GM23338 (cell line): ENCODE data around the gene PEPD. TPM values are rescaled to one million over a fixed set of nuclear protein-coding genes. Genes with fewer than 3 reads are reported as not detected.

Experiments used
- ATAC-seq: fragments of 200-7000 bp; cut with Tn5 transposase; 3 replicates; pipeline ENCODE4 v1.9.1; 2020
- DNase-seq: peaks from one replicate; pipeline ENCODE4 v3.0.0-alpha.2; 2015; ENCODE audit warnings: low spot score
- H2AFZ ChIP-seq: fragments of 200-600 bp; sonication (generic); 2 replicates; pipeline ENCODE4 v1.8.0; 2016; ENCODE audit warnings: antibody characterized with exemption, mild to moderate bottlenecking, moderate library complexity
- H3F3A ChIP-seq: fragments of 200-600 bp; sonication (generic); replicated peaks from 2 replicates; pipeline ENCODE4 v1.8.0; 2017; ENCODE audit warnings: antibody characterized with exemption, mixed run types, low read depth
- H3K27ac ChIP-seq: fragments of 200-600 bp; sonication (generic); 2 replicates; pipeline ENCODE4 v1.6.1; 2016; ENCODE audit warnings: low read depth
- H3K27me3 ChIP-seq: fragments of 200-600 bp; sonication (generic); 2 replicates; pipeline ENCODE4 v1.8.0; 2016; ENCODE audit warnings: mild to moderate bottlenecking, mixed run types, moderate library complexity; ENCODE audit not compliant: insufficient read depth
- H3K36me3 ChIP-seq: fragments of 200-600 bp; sonication (generic); 2 replicates; pipeline ENCODE4 v1.8.0; 2016; ENCODE audit warnings: mild to moderate bottlenecking; ENCODE audit not compliant: insufficient read depth
- H3K4me1 ChIP-seq: fragments of 200-600 bp; sonication (generic); 2 replicates; pipeline ENCODE4 v1.8.0; 2016; ENCODE audit warnings: mild to moderate bottlenecking, moderate library complexity; ENCODE audit not compliant: insufficient read depth
- H3K4me2 ChIP-seq: fragments of 200-600 bp; sonication (generic); 2 replicates; pipeline ENCODE4 v1.7.1; 2017; ENCODE audit warnings: mixed run types
- H3K4me3 ChIP-seq: fragments of 200-600 bp; sonication (generic); 2 replicates; pipeline ENCODE4 v1.6.1; 2016; ENCODE audit warnings: mixed run types
- H3K79me2 ChIP-seq: fragments of 200-600 bp; sonication (generic); replicated peaks from 2 replicates; pipeline ENCODE4 v1.8.0; 2017; ENCODE audit warnings: mild to moderate bottlenecking; ENCODE audit not compliant: insufficient read depth
- H3K9me2 ChIP-seq: fragments of 200-600 bp; sonication (generic); 2 replicates; pipeline ENCODE4 v1.8.0; 2017; ENCODE audit not compliant: insufficient read depth
- H4K20me1 ChIP-seq: fragments of 200-600 bp; sonication (generic); replicated peaks from 2 replicates; pipeline ENCODE4 v1.8.0; 2017; ENCODE audit warnings: mild to moderate bottlenecking; ENCODE audit not compliant: insufficient read depth
- H3K27ac Mint-ChIP-seq: 2 replicates; pipeline ENCODE4 v1.8.0; 2020; ENCODE audit warnings: inconsistent platforms, mild to moderate bottlenecking, moderate library complexity, mixed read lengths
- H3K27me3 Mint-ChIP-seq: 3 replicates; pipeline ENCODE4 v1.8.0; 2022; ENCODE audit warnings: low read depth, mild to moderate bottlenecking, moderate library complexity, mixed read lengths, inconsistent platforms; ENCODE audit not compliant: insufficient read depth, poor library complexity
- H3K36me3 Mint-ChIP-seq: 3 replicates; pipeline ENCODE4 v1.8.0; 2021; ENCODE audit warnings: low read depth, mild to moderate bottlenecking, inconsistent platforms, moderate library complexity, mixed read lengths
- H3K4me1 Mint-ChIP-seq: 3 replicates; pipeline ENCODE4 v1.8.0; 2020; ENCODE audit warnings: mild to moderate bottlenecking, inconsistent platforms, mixed read lengths
- H3K4me3 Mint-ChIP-seq: 3 replicates; pipeline ENCODE4 v1.8.0; 2021; ENCODE audit warnings: moderate library complexity, mild to moderate bottlenecking, inconsistent platforms, mixed read lengths
- H3K9me3 Mint-ChIP-seq: 3 replicates; pipeline ENCODE4 v1.8.0; 2020; ENCODE audit warnings: moderate library complexity, mild to moderate bottlenecking, inconsistent platforms, mixed read lengths
- CREB1 ChIP-seq: fragments of 250-450 bp; sonication (Bioruptor Pico); IDR thresholded peaks from 2 replicates; pipeline ENCODE4 v1.5.0; 2020; ENCODE audit warnings: low read depth, mild to moderate bottlenecking, moderate library complexity
- ETS1 ChIP-seq: IDR thresholded peaks from 2 replicates; pipeline ENCODE4 v1.6.1; 2016; ENCODE audit warnings: antibody characterized with exemption
- EZH2 ChIP-seq: fragments of 200-600 bp; sonication (generic); IDR thresholded peaks from one replicate; pipeline ENCODE4 v1.8.0; 2017; ENCODE audit warnings: antibody characterized with exemption, mild to moderate bottlenecking, low read depth; ENCODE audit not compliant: unreplicated experiment
- EZH2phosphoT487 ChIP-seq: fragments of 200-600 bp; sonication (generic); IDR thresholded peaks from one replicate; pipeline ENCODE4 v1.8.1; 2018; ENCODE audit warnings: antibody characterized with exemption; ENCODE audit not compliant: unreplicated experiment
- JUNB ChIP-seq: IDR thresholded peaks from one replicate; pipeline ENCODE4 v1.6.1; 2016; ENCODE audit warnings: antibody characterized with exemption; ENCODE audit not compliant: unreplicated experiment
- NANOG ChIP-seq: IDR thresholded peaks from 2 replicates; pipeline ENCODE4 v1.6.1; 2016; ENCODE audit warnings: antibody characterized with exemption, borderline replicate concordance
- POLR2AphosphoS5 ChIP-seq: IDR thresholded peaks from 2 replicates; pipeline ENCODE4 v1.6.1; 2016; ENCODE audit warnings: antibody characterized with exemption, low read depth
- REST ChIP-seq: IDR thresholded peaks from one replicate; pipeline ENCODE4 v1.6.1; 2018; ENCODE audit warnings: antibody characterized with exemption; ENCODE audit not compliant: unreplicated experiment
- STAT1 ChIP-seq: IDR thresholded peaks from one replicate; pipeline ENCODE4 v1.6.1; 2016; ENCODE audit warnings: antibody characterized with exemption; ENCODE audit not compliant: unreplicated experiment
- ZNF114 ChIP-seq: fragments of 250-450 bp; sonication (Bioruptor Pico); IDR thresholded peaks from 2 replicates; pipeline ENCODE4 v1.5.0; 2020; ENCODE audit warnings: mild to moderate bottlenecking, moderate library complexity
- ZNF331 ChIP-seq: fragments of 250-450 bp; sonication (Bioruptor Pico); IDR thresholded peaks from 2 replicates; pipeline ENCODE4 v1.5.0; 2020; ENCODE audit warnings: low read depth, mild to moderate bottlenecking, moderate library complexity
- polyA plus RNA-seq: library from polyadenylated mRNA; unstranded; fragments of >200 nt; fragmentation: Nextera tagmentation; extraction: Ambion mirVana; gene quantifications from 2 replicates; pipeline ENCODE4 v1.2.1, GENCODE V29; 2016
- total RNA-seq: library from RNA; depleted of rRNA; stranded (reverse); fragments of >200 nt; shearing (Covaris generic); gene quantifications from 2 replicates; pipeline ENCODE4 v1.2.3, GENCODE V29; 2014
- TF ChIP-seq, protein P1 (sequence below), 2 experiments: fragments of 200-600 bp in 1 of 2; sonication (generic) in 1 of 2; conservative IDR thresholded peaks; 2 replicates each; pipeline versions ENCODE4 v1.5.1 to v1.6.1; 2016 to 2017; ENCODE audit warnings: antibody characterized with exemption in 2 of 2, low read depth in 2 of 2, mild to moderate bottlenecking in 2 of 2, moderate library complexity in 1 of 2

PEPD gene
- total and polyA plus RNA-seq, 2 experiments from 2014 or later: 81.7 to 89.2 TPM

DNA sequence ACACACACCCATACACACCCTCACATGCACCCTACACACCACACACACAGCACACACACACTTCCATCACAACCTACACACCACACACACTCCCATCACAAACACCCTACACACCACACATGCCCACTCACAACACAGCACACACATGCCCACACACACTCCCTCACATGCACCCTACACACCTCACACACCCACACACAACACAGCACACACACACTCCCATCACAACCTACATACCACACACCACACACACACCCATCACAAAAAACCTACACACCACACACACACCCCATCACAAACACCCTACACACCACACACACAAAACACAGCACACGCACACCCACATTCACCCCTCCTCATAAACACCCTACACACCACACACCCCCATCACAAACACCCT, 15.1 kb downstream of the PEPD start (continued):
- TF ChIP-seq EZH2phosphoT487 (no peak), ZNF114 (CRISPR knock-in tag) (no peak), POLR2AphosphoS5 (no peak)
- TF ChIP-seq, protein P1, sequence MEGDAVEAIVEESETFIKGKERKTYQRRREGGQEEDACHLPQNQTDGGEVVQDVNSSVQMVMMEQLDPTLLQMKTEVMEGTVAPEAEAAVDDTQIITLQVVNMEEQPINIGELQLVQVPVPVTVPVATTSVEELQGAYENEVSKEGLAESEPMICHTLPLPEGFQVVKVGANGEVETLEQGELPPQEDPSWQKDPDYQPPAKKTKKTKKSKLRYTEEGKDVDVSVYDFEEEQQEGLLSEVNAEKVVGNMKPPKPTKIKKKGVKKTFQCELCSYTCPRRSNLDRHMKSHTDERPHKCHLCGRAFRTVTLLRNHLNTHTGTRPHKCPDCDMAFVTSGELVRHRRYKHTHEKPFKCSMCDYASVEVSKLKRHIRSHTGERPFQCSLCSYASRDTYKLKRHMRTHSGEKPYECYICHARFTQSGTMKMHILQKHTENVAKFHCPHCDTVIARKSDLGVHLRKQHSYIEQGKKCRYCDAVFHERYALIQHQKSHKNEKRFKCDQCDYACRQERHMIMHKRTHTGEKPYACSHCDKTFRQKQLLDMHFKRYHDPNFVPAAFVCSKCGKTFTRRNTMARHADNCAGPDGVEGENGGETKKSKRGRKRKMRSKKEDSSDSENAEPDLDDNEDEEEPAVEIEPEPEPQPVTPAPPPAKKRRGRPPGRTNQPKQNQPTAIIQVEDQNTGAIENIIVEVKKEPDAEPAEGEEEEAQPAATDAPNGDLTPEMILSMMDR (conservative IDR thresholded peaks at IDR 0.05; ENCODE audit: low read depth in 2 of 2): no peak

DNA sequence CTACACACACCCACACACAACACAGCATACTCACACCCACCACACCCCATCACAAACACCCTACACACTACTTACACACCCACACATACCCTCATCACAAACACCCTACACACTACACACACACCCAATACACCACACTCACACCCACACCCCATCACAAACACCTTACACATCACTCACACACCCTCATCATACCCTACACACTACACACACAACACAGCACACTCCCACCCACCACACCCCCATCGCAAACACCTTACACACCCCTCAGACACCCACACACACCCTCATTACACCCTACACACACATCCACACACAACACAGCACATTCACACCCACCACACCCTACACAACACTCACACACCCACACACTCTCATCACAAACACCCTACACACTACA, 15.8 kb downstream of the PEPD start:
- H3K9me2 ChIP-seq: no peaks in the 10 kb centered on the region
- ATAC-seq (no peak), DNase-seq (no peak)
- H3K36me3 ChIP-seq: no peaks in the 10 kb centered on the region
- no peak overlapping the region for H3K4me2 ChIP-seq
- H3K4me1 ChIP-seq: peaks cover 12% of the 10 kb centered on the region
- H3F3A ChIP-seq: no peaks in the 10 kb centered on the region
- 0 out of 2 replicates have a peak, but pooled peaks cover 4% of the 10 kb centered on the region for H3K79me2 ChIP-seq
- no peaks in the 10 kb centered on the region for H3K9me3 Mint-ChIP-seq
- H3K27me3 Mint-ChIP-seq: peaks cover 2% of the 10 kb centered on the region
- H3K27ac Mint-ChIP-seq: 0 out of 2 replicates have a peak overlapping the region, but pooled peaks have one; percentile 38
- H3K4me1 Mint-ChIP-seq: peaks cover 22% of the 10 kb centered on the region
- no peak overlapping the region for H3K4me3 ChIP-seq
- H3K36me3 Mint-ChIP-seq: peaks cover 3% of the 10 kb centered on the region; the same call in 2 of the 3 replicates
- H3K27me3 ChIP-seq: no peaks in the 10 kb centered on the region
- no peak overlapping the region for H3K27ac ChIP-seq
- no peak overlapping the region for H3K4me3 Mint-ChIP-seq
- 0 out of 2 replicates have a peak, but pooled peaks cover 3% of the 10 kb centered on the region for H4K20me1 ChIP-seq
- no peak overlapping the region for H2AFZ ChIP-seq
- TF ChIP-seq, protein P1 (conservative IDR thresholded peaks at IDR 0.05; ENCODE audit: low read depth in 2 of 2): no peak
- no peak for TF ChIP-seq POLR2AphosphoS5
- no peak for TF ChIP-seq EZH2
- TF ChIP-seq ZNF114 (CRISPR knock-in tag): no peak
- no peak for TF ChIP-seq JUNB
- no peak for TF ChIP-seq ZNF331 (CRISPR knock-in tag)
- no peak for TF ChIP-seq STAT1
- TF ChIP-seq EZH2phosphoT487: no peak
- TF ChIP-seq CREB1 (CRISPR knock-in tag): no peak
- no peak for TF ChIP-seq ETS1
- TF ChIP-seq NANOG: no peak
- no peak for TF ChIP-seq REST
